GM18870 (cell line): ENCODE data around the gene CCDC27.
"Not testable (repeated sequence)": the region's sequence is repeated elsewhere in the genome, so short reads cannot be mapped to it uniquely, and the experiment has no call there.

Experiments used
- ATAC-seq: cut with Tn5 transposase; IDR thresholded peaks from one replicate; pipeline ENCODE4 v1.9.1; 2021; ENCODE audit warnings: moderate library complexity; ENCODE audit not compliant: unreplicated experiment

The CCDC27 gene

GRCh38 chr1:3717715-3718601, 34.3 kb upstream of the CCDC27 start:
- ATAC-seq = no peak

- ATAC-seq = no peak
Measured at GRCh38 chr1:3718764-3719163, 33.5 kb upstream of the CCDC27 start.

- no peak for ATAC-seq
Measured at GRCh38 chr1:3721955-3722465, 30.2 kb upstream of the CCDC27 start.

GRCh38 chr1:3722846-3723245, 29.4 kb upstream of the CCDC27 start:
- no peak for ATAC-seq

GRCh38 chr1:3724416-3725030, 27.7 kb upstream of the CCDC27 start:
- not testable (repeated sequence) for ATAC-seq

GRCh38 chr1:3725366-3725765, 26.9 kb upstream of the CCDC27 start:
- ATAC-seq = no peak

GRCh38 chr1:3727042-3727824, 25.0 kb upstream of the CCDC27 start:
- ATAC-seq = no peak

- ATAC-seq = no peak
Measured at GRCh38 chr1:3727825-3728776, 24.1 kb upstream of the CCDC27 start.

GRCh38 chr1:3729594-3730542, 22.4 kb upstream of the CCDC27 start:
- no peak for ATAC-seq

- ATAC-seq = no peak
Measured at GRCh38 chr1:3730543-3731247, 21.6 kb upstream of the CCDC27 start.

- no peak for ATAC-seq
Measured at GRCh38 chr1:3731583-3732433, 20.4 kb upstream of the CCDC27 start.

- no peak for ATAC-seq
Measured at GRCh38 chr1:3732434-3733093, 19.7 kb upstream of the CCDC27 start.

GRCh38 chr1:3733094-3733882, 19.0 kb upstream of the CCDC27 start:
- no peak for ATAC-seq

GRCh38 chr1:3733883-3734589, 18.2 kb upstream of the CCDC27 start:
- ATAC-seq = no peak

- ATAC-seq = no peak
Measured at GRCh38 chr1:3734602-3735001, 17.6 kb upstream of the CCDC27 start.
